Measurements from ENCODE around the gene LRMDA. TPM values are rescaled to one million over a fixed set of nuclear protein-coding genes. Genes with fewer than 3 reads are reported as not detected.

LRMDA gene
- total RNA-seq, 1 experiment from 2014 or later = 4.8 TPM

DNA sequence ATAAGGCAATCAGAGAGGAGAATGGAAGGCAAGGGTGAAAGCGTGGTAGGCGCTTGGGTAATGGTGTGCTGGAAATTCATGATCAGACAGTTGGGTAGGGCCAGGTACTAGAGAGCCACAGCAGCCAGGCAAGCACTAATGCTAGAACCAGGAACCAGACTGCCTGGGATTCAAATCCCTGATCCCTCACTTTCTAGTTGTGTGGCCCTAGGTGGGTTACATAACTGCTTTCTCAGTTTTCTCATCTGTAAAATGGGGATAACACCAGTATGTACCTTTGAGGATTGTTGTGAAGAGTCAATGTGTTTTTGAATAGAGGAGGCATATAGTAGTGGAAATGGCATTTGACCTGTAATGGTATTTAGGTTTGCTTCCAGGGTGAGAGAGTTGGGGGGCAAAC, 225.9 kb downstream of the LRMDA start:
- TF ChIP-seq CBX3 (IDR thresholded peaks at IDR 0.05; ENCODE audit: low read depth) (no peak), FOSL1 (IDR thresholded peaks at IDR 0.05; ENCODE audit: low read depth) (no peak), ZNF274 (IDR thresholded peaks at IDR 0.05; ENCODE audit: low read depth, low read length) (no peak), YY1 (IDR thresholded peaks at IDR 0.05; ENCODE audit: extremely low read depth, insufficient replicate concordance, low read depth, low read length) (no peak), EGR1 (IDR thresholded peaks at IDR 0.05; ENCODE audit: low read depth) (no peak), EZH2 (IDR thresholded peaks at IDR 0.05) (no peak), EZH2phosphoT487 (IDR thresholded peaks at IDR 0.05; ENCODE audit: borderline replicate concordance) (no peak), ATF3 (IDR thresholded peaks at IDR 0.05) (no peak), REST (IDR thresholded peaks at IDR 0.05; ENCODE audit: low read depth) (no peak), CTCF (IDR thresholded peaks at IDR 0.05 in 2 of 3, conservative IDR thresholded peaks at IDR 0.05 in 1 of 3; ENCODE audit: borderline replicate concordance in 1 of 3, insufficient read depth in 1 of 3, low read depth in 2 of 3, low read length in 2 of 3) (no peak), POLR2AphosphoS5 (IDR thresholded peaks at IDR 0.05; ENCODE audit: low read depth, low read length) (no peak), ZFX (IDR thresholded peaks at IDR 0.05) (no peak)
- TF ChIP-seq, protein P1, sequence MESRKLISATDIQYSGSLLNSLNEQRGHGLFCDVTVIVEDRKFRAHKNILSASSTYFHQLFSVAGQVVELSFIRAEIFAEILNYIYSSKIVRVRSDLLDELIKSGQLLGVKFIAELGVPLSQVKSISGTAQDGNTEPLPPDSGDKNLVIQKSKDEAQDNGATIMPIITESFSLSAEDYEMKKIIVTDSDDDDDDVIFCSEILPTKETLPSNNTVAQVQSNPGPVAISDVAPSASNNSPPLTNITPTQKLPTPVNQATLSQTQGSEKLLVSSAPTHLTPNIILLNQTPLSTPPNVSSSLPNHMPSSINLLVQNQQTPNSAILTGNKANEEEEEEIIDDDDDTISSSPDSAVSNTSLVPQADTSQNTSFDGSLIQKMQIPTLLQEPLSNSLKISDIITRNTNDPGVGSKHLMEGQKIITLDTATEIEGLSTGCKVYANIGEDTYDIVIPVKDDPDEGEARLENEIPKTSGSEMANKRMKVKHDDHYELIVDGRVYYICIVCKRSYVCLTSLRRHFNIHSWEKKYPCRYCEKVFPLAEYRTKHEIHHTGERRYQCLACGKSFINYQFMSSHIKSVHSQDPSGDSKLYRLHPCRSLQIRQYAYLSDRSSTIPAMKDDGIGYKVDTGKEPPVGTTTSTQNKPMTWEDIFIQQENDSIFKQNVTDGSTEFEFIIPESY (IDR thresholded peaks at IDR 0.05; ENCODE audit: extremely low read depth, insufficient replicate concordance, low read length) = no peak
- no peak for ATAC-seq
- RAD21 ChIA-PET (ENCODE audit: low non-redundant PET in 1 of 2, low total read pairs in 2 of 2, uncharacterized antibody in 2 of 2, unreplicated experiment in 2 of 2) = no interaction called here

More for the DNA sequence above, 225.9 kb downstream of the LRMDA start:
- H3K9ac ChIP-seq (ENCODE audit: low read length) = no peak overlapping the region
- H3K79me2 ChIP-seq (ENCODE audit: insufficient read depth, low read length) = no peaks in the 10 kb centered on the region
- H3K36me3 ChIP-seq (ENCODE audit: control insufficient read depth in 1 of 2, insufficient read depth in 2 of 2, low read length in 2 of 2) = no peaks in the 10 kb centered on the region
- no peak overlapping the region for H2AFZ ChIP-seq (ENCODE audit: low read depth, low read length, poor library complexity, severe bottlenecking)
- BruUV-seq (replicated peaks) = no TSS peak
- no peak overlapping the region for H3K4me3 ChIP-seq (replicated peaks in 1 of 2; ENCODE audit: low read depth in 1 of 2, low read length in 2 of 2)
- intact Hi-C loops (cut with micrococcal nuclease) = no loop called here
- no peaks in the 10 kb centered on the region for H3K9me3 ChIP-seq (ENCODE audit: control insufficient read depth in 1 of 2, insufficient read depth in 1 of 2, low read depth in 1 of 2, low read length in 2 of 2)
- no peaks in the 10 kb centered on the region for H4K20me1 ChIP-seq (ENCODE audit: insufficient read depth)
- peaks cover 5% of the 10 kb centered on the region; the same call in 1 of the 2 replicates for H3K27me3 ChIP-seq (ENCODE audit: insufficient read depth, low read length)
- no peak for DNase-seq (ENCODE audit: low read depth, low spot score)
- no peak overlapping the region for H3K27ac ChIP-seq (ENCODE audit: low read depth, low read length)
- no peak overlapping the region for H3K4me2 ChIP-seq (ENCODE audit: low read length)
- H3K4me1 ChIP-seq (ENCODE audit: control insufficient read depth in 1 of 2, insufficient read depth in 2 of 2, low read length in 2 of 2) = peaks cover 0 to 10% of the 10 kb centered on the region in 2 experiments; a peak in 1 of 4 replicates
- ChIA-PET POLR2A (no interaction called here), CTCF (no interaction called here)
- H3K9me2 ChIP-seq (ENCODE audit: insufficient read depth) = no peaks in the 10 kb centered on the region

Data from HCT116 (cell line).